Jurkat, Clone E6-1 (cell line): ENCODE measurements around the gene CAV1.

Experiments used
- DNase-seq: peaks from one replicate; pipeline ENCODE4 v3.0.0-alpha.2; 2011; ENCODE audit warnings: low read depth, low spot score
- H3K4me3 ChIP-seq: 2 replicates; pipeline ENCODE4 v1.5.1; 2011; ENCODE audit warnings: mild to moderate bottlenecking, low read length, control low read depth, moderate library complexity

CAV1 gene

DNA sequence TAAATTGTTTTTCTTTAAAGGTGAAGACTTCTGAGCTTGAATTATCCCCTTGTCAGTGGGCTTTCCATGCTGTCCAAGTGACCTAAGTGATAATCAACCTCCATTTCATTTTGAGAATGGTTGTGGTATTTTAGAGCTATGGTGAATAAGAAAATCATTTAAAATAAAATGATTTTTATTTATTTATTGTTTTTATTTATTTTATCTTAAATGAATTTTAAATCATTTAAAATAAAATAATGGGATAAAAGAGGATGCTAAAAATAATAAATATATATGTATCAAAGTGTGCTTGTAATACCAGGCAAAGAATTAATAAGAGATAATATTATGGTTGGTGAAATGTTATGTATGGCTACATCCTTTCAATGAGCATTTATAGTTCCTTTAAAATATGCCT lies 24.5 kb downstream of the CAV1 start:
- DNase-seq, result no peak
- no peak overlapping the region for H3K4me3 ChIP-seq

DNA sequence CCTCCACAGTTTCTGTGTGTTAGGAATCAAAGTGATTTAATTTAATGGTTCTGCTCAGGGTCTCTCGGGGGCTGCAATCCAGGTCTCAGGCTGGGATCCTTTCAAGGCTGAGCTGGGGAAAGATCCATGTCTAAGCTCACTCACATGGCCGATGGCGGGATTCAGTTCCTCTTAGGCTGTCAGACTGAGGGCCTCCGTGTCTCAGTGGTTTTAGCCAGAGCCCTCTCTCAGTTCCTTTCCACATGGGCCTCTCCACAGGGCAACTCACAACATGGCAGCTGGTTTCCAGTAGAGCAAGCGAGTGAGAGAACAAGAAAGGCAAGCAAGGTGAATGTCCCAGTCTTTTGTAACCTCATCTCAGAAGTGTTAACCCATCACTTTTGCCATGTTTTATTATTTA lies 26.9 kb downstream of the CAV1 start:
- no peak overlapping the region for H3K4me3 ChIP-seq
- DNase-seq, result no peak

DNA sequence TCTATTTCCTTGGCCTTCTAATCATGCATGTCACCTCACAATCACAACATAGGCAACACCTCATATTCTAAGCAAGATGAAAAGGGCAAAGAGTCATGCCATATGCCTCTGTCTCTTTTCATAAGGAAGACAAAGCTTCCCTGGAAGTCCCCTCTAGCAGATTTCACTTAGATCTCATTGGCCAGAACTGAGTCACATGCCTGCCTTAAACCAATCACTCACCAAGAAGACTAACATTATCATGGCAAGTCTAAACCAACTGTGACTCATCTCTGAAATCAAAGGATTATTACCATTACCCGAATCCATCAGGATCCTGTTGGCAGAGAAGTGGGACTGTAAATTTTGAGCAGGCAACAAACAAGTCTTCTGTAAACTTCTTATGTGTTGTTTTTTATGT lies 27.8 kb downstream of the CAV1 start:
- no peak overlapping the region for H3K4me3 ChIP-seq
- no peak for DNase-seq

DNA sequence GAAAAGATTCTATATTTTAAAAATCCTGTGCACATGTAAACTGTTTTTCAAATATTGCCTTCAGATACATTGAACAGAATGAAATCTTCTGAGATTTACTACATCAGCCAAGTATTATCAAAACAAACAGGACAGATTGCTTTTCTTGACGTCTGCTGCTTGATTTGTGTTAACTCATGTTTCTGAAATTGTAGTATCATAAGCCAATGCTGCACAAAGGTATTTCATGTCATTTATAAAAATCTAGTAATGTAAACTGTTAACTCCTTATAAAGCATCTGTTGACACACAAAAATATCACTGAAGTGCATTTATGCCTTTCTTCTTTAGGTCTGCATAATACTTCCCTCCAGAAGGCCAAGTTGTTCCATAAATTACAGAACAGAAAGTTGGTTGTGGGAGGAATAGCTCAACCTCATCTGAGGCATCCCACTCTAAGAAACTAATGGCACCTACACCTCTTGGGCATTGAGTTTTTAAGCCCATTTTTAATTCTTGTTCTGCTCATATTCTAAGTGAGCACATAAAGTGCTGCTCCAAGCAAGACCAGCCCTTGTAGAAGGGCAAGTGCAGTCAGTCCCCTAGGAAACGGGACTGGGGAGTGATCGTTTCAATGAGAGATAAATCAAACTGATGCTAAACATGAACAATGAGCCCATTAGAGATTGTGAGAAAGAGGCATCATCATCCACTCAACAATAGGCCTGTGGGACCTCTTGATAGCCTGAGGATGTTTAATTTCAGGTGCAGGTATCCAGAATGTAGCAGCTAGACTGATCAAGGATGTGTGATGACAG lies 28.5 kb downstream of the CAV1 start:
- DNase-seq, result no peak
- no peak overlapping the region for H3K4me3 ChIP-seq

DNA sequence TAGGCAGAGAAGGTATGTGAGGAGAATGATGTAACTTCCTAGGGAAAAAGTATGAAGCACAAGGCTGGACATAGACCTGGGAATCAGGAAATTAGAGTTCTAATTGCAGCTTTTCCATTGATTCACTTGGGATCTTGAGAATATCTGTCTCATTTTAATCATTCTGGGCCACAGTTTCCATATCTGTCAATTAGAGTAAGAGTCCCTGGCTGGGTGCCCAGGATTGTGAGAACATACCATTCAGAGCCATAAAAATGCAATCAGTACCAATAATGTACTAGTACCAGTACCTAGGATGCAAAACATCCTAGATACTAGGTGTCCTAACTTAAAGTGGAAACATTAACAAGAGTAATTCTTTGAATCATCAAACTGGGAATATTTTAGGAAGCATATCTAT lies 29.6 kb downstream of the CAV1 start:
- no peak for DNase-seq

DNA sequence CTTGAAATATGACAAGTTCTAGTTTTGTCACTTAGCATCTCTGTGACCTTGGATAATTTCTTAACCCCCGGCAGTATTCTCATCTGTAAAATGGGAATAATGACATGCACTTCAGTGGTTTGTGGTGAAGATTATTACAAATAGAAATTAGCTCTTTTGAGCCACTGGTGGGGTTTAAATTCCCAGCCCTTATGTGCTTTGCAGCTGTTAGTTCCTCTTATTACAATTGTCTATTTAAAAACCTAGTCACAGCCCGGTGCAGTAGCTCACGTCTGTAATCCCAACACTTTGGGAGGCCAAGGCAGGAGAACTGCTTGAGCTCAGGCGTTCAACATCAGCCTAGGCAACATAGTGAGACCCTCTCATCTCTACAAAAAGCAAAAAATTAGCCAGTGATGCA lies 30.1 kb downstream of the CAV1 start:
- DNase-seq, result no peak
- H3K4me3 ChIP-seq, result no peak overlapping the region

More for the DNA sequence above, 29.6 kb downstream of the CAV1 start:
- H3K4me3 ChIP-seq, result no peak overlapping the region

DNA sequence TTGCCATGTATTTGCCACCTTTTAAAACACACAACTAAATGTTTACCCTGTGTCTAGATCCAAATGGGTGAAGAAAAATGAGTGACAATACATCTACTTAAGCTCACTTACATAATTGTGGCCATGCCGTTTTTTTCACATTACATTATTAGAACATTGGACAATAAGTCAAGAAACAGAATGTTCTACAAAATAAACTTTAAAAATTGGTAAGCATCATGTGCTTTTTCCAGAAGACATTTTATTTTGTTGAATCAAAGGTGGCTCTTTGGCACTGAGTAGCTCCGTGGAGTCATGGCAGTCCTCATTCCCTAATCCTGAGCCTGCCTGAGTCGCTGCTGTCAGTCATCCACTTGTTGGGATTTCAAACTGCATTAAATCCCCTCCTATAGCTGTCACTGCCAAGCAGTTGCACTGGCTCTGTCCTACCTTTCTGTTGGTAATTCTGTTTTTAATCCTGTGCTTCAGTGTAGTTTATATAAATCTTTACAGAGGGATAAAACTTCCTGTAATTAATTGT lies 32.3 kb downstream of the CAV1 start:
- no peak for DNase-seq
- no peak overlapping the region for H3K4me3 ChIP-seq

DNA sequence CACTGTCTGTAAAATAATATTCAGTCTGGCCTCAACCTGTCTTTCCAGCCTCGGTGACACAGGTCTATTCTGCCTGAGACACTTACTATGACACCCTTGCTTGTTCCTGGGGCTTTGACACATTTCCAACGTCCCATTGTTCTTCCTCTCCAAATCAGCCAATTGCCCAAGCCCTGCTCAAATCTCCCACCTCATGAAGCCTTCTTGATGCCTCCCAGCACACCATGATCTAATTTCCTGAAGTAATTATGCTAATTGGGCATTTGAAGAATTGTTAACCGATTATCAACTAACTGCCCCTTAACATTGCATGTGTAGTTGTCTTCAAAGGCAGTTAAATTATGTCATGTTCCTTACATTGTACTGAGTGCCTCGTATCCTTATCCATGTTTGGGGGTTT lies 33.1 kb downstream of the CAV1 start:
- no peak overlapping the region for H3K4me3 ChIP-seq
- DNase-seq, result no peak

DNA sequence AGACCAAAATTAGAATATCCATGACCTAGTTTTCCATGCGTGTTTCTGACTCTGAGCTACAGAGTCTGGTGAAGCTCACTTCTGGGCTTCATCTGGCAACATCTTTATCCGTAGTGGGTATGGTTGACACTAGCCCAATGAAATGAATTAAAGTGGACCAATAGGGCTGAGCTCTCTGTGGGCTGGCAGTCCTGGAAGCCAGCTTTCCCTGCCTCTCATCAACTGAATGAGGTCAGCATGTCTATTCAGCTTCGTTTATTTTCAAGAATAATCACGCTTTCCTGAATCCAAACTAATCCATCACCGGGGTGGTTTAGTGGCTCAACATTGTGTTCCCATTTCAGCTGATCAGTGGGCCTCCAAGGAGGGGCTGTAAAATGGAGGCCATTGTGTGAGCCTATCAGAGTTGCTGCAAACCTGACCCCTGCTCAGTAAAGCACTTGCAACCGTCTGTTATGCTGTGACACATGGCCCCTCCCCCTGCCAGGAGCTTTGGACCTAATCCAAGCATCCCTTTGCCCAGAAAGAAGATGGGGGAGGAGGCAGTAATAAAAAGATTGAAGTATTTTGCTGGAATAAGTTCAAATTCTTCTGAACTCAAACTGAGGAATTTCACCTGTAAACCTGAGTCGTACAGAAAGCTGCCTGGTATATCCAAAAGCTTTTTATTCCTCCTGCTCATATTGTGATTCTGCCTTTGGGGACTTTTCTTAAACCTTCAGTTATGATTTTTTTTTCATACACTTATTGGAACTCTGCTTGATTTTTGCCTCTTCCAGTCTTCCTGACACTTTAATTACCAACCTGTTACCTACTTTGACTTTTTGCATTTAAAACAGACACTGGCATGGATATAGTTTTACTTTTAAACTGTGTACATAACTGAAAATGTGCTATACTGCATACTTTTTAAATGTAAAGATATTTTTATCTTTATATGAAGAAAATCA lies 35.5 kb downstream of the CAV1 start:
- no peak for DNase-seq
- H3K4me3 ChIP-seq, result no peak overlapping the region

DNA sequence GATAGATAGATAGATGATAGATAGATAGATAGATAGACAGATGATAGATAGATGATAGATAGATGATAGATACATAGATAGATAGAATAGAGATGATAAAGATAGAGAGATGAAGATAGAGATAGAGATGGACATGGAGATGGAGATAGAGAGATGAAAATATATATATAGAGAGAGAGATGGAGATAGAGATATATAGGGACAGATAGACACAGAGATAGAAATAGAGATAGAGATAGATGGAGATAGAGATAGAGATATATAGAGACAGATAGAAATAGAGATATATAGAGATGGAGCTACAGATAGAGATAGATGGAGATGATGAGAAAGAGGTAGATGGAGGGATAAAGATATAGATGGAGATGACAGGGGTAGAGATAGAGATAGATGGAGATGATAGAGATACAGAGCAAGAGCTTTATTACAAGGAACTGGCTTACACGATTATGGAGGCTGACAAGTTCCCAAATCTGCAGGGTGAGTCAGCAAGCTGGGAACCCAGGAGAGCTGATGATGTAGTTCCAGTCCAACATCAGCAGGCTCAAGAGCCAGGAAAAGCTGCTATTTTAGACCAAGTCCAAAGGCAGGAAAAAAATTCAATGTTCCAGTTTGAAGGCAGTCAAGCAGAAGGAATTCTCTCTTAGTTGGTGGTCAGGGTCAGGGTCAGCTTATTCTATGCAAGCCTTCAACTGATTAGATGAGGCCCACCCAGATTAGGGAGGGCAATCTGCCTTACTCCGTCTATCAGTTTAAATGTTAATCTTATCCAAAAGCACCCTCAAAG lies 37.1 kb downstream of the CAV1 start:
- DNase-seq, result no peak
- no peak overlapping the region for H3K4me3 ChIP-seq

DNA sequence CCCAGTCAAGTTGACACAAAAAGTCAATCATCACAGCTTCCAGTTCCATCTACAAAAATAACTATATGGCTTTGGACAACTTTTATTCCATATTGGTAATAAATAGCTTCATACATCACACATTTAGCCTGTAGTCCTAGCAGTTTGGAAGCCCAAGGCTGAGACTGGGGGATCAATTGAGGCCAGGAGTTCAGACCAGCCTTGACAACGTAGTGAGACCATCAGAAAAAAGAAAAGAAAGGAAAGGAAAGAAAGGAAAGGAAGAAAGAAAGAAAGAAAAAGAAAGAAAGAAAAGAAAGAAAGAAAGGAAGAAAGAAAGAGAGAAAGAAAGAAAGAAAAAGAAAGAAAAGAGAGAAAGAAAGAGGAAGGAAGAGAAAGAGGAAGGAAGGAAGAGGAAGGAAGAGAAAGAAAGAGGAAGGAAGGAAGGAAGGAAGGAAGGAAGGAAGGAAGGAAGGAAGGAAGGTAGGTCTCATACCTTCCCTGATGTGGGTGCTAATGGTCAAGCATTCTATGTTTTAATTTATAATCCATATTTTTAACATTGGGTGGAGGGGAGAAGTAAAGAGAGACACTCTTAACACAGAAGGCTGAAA lies 37.8 kb downstream of the CAV1 start:
- H3K4me3 ChIP-seq, result no peak overlapping the region
- DNase-seq, result no peak

DNA sequence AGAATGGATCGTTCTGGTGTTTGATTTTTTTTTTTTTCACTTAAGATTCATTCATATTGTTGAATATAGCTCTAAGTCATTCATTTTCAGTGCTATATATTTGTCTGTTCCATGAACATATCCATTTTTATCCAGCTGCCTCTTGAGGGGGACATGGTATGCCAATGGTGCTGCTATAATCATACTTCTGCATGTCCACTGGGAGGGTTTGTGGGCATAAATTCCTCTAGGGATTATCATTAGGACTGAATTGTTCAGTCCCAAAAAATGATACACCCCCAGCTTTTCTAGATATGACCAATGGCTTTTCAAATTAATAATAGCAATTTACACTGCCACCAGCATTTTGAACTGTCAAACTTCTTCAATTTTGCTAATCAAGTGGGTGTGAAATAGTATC lies 41.1 kb downstream of the CAV1 start:
- H3K4me3 ChIP-seq, result no peak overlapping the region
- no peak for DNase-seq

DNA sequence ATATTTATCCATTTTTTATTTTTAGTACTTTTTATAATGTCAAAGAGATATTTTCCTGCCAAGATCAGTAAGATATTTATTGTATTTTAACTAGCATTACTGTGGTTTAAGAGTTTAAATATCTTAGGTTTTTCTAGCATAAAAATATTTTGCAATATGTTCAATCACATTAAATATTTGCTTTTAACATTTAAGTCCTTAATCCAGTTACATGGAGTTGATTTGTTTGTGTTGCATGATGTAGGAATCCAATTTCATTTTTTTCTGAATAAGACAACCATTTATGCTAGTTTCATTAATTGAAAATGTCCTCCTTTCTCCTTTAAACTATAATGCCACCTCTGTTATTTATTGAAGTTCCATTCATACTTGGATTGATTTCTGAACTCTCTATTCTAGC lies 41.8 kb downstream of the CAV1 start:
- H3K4me3 ChIP-seq, result no peak overlapping the region
- DNase-seq, result no peak

DNA sequence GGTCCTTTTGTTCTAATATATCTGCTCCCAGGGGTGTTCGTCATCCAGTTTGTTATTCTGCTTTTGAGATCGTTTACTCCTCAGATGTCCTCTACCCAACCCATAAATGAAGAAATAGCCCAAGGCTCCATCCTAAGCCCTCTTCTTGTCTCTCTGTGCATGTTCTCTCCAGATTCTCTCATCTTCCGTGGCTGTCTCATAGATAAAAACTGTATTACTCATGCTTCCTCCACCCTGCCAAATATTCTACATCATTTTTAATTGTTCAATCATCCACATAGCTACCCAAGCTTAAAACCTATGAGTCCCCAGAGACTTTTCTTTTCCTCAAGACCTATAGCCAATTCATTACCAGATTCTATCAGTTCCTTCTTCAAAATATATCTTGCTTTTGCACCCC lies 44.9 kb downstream of the CAV1 start:
- H3K4me3 ChIP-seq, result no peak overlapping the region
- DNase-seq, result no peak

DNA sequence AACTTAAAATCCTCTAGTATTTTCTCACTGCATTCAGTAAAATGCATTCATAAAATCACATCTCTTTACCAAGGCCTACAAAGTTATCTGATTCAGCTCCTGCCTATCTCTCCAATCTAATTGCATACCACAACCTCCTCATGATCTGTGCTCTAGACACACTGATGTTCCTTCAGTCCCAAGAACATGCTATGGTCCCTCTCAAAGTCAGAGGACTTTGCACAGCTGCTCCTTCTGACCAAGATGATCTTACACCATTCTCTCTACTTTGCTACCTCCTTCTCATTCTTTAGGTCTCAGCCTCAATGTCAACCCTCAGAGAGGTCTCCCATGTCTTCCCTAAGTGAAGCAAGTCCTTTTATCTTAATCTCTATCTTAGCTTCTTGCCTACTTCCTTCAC lies 45.5 kb downstream of the CAV1 start:
- DNase-seq, result no peak

DNA sequence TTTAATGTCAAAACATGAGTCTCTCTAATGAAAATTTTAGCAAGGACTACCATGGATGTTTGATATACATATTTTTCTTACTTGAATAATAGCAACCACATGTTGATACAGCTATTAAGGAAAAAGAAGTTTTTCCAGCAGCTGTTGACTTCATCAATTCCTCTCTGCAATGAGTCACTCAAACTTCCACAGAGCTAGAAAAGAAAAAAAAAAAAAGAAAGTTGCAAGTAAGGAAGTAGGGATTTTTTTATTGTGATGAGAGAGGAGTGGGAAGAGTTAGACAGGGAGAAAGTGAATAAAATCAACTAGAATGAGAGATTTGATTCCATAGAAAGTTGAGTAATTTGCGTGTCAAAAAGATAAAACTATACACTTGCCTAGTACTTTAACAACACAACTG lies 46.2 kb downstream of the CAV1 start:
- H3K4me3 ChIP-seq, result no peak overlapping the region
- no peak for DNase-seq

More for the DNA sequence above, 45.5 kb downstream of the CAV1 start:
- no peak overlapping the region for H3K4me3 ChIP-seq

DNA sequence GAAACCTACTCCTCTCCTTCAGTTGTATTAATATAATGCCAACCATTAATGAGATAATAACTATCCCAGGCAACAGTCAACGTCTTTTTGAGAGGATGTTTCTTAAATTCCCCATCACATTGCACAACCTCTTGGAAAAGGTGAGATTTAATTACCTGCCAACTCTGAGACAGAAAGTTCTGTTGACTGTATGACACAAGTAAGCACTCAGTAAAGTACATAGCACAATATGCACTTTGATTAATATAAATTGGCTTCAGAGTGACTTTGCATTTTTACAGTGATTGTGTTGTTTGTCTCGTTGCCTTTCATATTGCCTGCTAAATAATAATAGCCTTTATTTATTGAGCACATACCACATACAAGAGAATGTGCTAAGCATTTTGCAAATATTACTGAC lies 46.7 kb downstream of the CAV1 start:
- no peak overlapping the region for H3K4me3 ChIP-seq
- no peak for DNase-seq

DNA sequence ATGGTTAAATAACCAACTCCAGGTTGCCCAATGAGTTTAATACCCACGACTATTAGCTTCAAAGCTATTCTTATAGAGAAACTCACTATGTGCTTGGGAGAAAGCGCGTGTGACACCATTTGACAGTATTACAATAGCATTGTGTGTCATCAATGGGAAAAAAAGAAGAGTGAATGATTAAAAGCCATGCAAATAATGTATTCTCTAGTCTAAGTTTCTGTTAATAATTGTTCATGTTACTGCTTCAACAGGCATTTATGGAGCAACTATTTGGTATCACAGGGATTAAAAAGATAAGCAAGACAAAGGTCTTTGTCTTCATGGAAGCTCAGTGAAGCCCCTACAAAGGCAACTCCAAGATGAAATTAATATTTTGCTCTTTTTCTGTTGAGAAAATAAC lies 47.2 kb downstream of the CAV1 start:
- DNase-seq, result no peak
- H3K4me3 ChIP-seq, result no peak overlapping the region

DNA sequence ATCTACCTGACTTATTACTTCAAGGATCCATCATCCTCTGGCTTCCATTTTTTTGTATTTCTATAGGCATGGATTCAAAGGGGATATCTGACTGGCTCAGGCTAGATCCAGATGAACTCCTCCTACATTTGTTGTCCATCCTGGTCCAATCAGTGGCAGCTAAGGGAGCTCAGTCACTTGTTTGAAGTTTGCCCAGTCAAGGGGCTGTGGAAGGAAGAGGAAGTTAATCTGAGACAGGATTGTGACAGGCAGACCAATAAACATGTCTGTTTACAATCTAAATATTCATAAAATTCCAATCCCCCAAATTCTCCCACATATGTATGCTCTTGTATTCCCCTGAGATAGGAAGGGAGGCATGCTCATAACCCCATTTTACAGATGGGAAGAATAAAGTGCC lies 48.7 kb downstream of the CAV1 start:
- H3K4me3 ChIP-seq, result no peak overlapping the region
- no peak for DNase-seq
